ENCODE measurements around the gene VPS16. TPM values are rescaled to one million over a fixed set of nuclear protein-coding genes. Genes with fewer than 3 reads are reported as not detected.
"Not testable (repeated sequence)": the region's sequence is repeated elsewhere in the genome, so short reads cannot be mapped to it uniquely, and the experiment has no call there.

The VPS16 gene
- total RNA-seq, 4 donors from 2014 or later = 22.0 to 37.5 (median 30.2) TPM

- 46% methylated on average over 4 of the region's 4 CpGs for WGBS
- no peak for TF ChIP-seq POLR2A (IDR thresholded peaks at IDR 0.05; ENCODE audit: low read depth)
- TF ChIP-seq CTCF (IDR thresholded peaks at IDR 0.05) = no peak
- no peak for TF ChIP-seq EP300 (IDR thresholded peaks at IDR 0.05)
- TF ChIP-seq POLR2AphosphoS5 (IDR thresholded peaks at IDR 0.05) = no peak
- intact Hi-C loops (cut with DNase I) = no loop called here
- H3K4me3 ChIP-seq = no peak overlapping the region
- H3K4me1 ChIP-seq = peaks cover 0 to 12% (median 8%) of the 10 kb centered on the region in 4 donors
- H3K9me3 ChIP-seq = peaks cover 0 to 2% (median 0%) of the 10 kb centered on the region in 4 donors
- DNase-seq (ENCODE audit: extremely low spot score) = no peak
- H3K36me3 ChIP-seq = no peaks in the 10 kb centered on the region
- H3K27me3 ChIP-seq = peaks cover 0 to 99% (median 7%) of the 10 kb centered on the region in 4 donors
- no peak overlapping the region for H3K27ac ChIP-seq (replicated peaks in 1 of 4)
Observed at GRCh38 chr20:2806351-2806701, 34.2 kb upstream of the VPS16 start.

GRCh38 chr20:2807019-2807418 lies 33.5 kb upstream of the VPS16 start:
- Histone ChIP-seq H3K9me3 (peaks cover 0 to 7% (median under 1%) of the 10 kb centered on the region in 4 donors), H3K27me3 (peaks cover 0 to 99% (median 6%) of the 10 kb centered on the region in 4 donors), H3K36me3 (no peaks in the 10 kb centered on the region), H3K4me3 (no peak overlapping the region), H3K4me1 (peaks cover 0 to 10% (median 8%) of the 10 kb centered on the region in 4 donors), H3K27ac (replicated peaks in 1 of 4) (no peak overlapping the region)
- intact Hi-C loops (cut with DNase I) = no loop called here
- TF ChIP-seq POLR2AphosphoS5 (IDR thresholded peaks at IDR 0.05) = no peak
- TF ChIP-seq CTCF (IDR thresholded peaks at IDR 0.05) = no peak
- TF ChIP-seq EP300 (IDR thresholded peaks at IDR 0.05) = no peak
- DNase-seq (ENCODE audit: extremely low spot score) = no peak
- 75% methylated on average over 4 of the region's 4 CpGs for WGBS

GRCh38 chr20:2807929-2808328 lies 32.6 kb upstream of the VPS16 start:
- H3K4me3 ChIP-seq; H3K4me1 ChIP-seq; DNase-seq (ENCODE audit: extremely low spot score); H3K36me3 ChIP-seq; H3K27ac ChIP-seq (replicated peaks in 1 of 4); intact Hi-C loops (cut with DNase I): not testable (repeated sequence)
- Histone ChIP-seq H3K27me3 (peaks cover 0 to 97% (median 7%) of the 10 kb centered on the region in 4 donors), H3K9me3 (peaks cover 0 to 14% (median 4%) of the 10 kb centered on the region in 4 donors)
- WGBS = 90% methylated on average over 8 of the region's 9 CpGs

- H3K27ac ChIP-seq (replicated peaks in 1 of 4) = no peak overlapping the region
- peaks cover 0 to 14% (median 4%) of the 10 kb centered on the region in 4 donors for H3K9me3 ChIP-seq
- no peaks in the 10 kb centered on the region for H3K36me3 ChIP-seq
- intact Hi-C loops (cut with DNase I) = no loop called here
- 87% methylated on average over 10 of the region's 10 CpGs for WGBS
- DNase-seq (ENCODE audit: extremely low spot score) = no peak
- TF ChIP-seq POLR2AphosphoS5 (IDR thresholded peaks at IDR 0.05) (no peak), EP300 (IDR thresholded peaks at IDR 0.05) (no peak), POLR2A (IDR thresholded peaks at IDR 0.05; ENCODE audit: low read depth) (no peak), CTCF (IDR thresholded peaks at IDR 0.05) (no peak)
- H3K27me3 ChIP-seq = peaks cover 0 to 80% (median 8%) of the 10 kb centered on the region in 4 donors
- H3K4me1 ChIP-seq = peaks cover 0 to 11% (median 7%) of the 10 kb centered on the region in 4 donors
- no peak overlapping the region for H3K4me3 ChIP-seq
Observed at GRCh38 chr20:2809690-2810089, 30.9 kb upstream of the VPS16 start.

- WGBS = 93% methylated on average over 3 of the region's 3 CpGs
- H3K4me3 ChIP-seq = no peak overlapping the region
- H3K27ac ChIP-seq (replicated peaks in 1 of 4) = no peak overlapping the region
- H3K4me1 ChIP-seq = peaks cover 0 to 4% (median 0%) of the 10 kb centered on the region in 4 donors
- peaks cover 0 to 63% (median 2%) of the 10 kb centered on the region in 4 donors for H3K27me3 ChIP-seq
- peaks cover 0 to 14% (median 4%) of the 10 kb centered on the region in 4 donors for H3K9me3 ChIP-seq
- DNase-seq (ENCODE audit: extremely low spot score) = no peak
- TF ChIP-seq POLR2A (IDR thresholded peaks at IDR 0.05; ENCODE audit: low read depth) = no peak
- no peaks in the 10 kb centered on the region for H3K36me3 ChIP-seq
- intact Hi-C loops (cut with DNase I) = no loop called here
Observed at GRCh38 chr20:2812189-2812588, 28.4 kb upstream of the VPS16 start.

GRCh38 chr20:2814076-2814475 lies 26.5 kb upstream of the VPS16 start:
- H3K9me3 ChIP-seq = peaks cover 0 to 14% (median 4%) of the 10 kb centered on the region in 4 donors
- DNase-seq (ENCODE audit: extremely low spot score) = no peak
- H3K27ac ChIP-seq (replicated peaks in 1 of 4) = no peak overlapping the region
- no peaks in the 10 kb centered on the region for H3K36me3 ChIP-seq
- 89% methylated on average over 1 of the region's 1 CpG for WGBS
- TF ChIP-seq CTCF (IDR thresholded peaks at IDR 0.05) (no peak), POLR2AphosphoS5 (IDR thresholded peaks at IDR 0.05) (no peak), POLR2A (IDR thresholded peaks at IDR 0.05; ENCODE audit: low read depth) (no peak), EP300 (IDR thresholded peaks at IDR 0.05) (no peak)
- peaks cover 0 to 4% (median 0%) of the 10 kb centered on the region in 4 donors for H3K4me1 ChIP-seq
- H3K27me3 ChIP-seq = peaks cover 0 to 65% (median 4%) of the 10 kb centered on the region in 4 donors
- intact Hi-C loops (cut with DNase I) = no loop called here
- no peak overlapping the region for H3K4me3 ChIP-seq
